ENCODE measurements around the gene TRA2A. TPM values are rescaled to one million over a fixed set of nuclear protein-coding genes. Genes with fewer than 3 reads are reported as not detected.

TRA2A gene
- total RNA-seq, 1 donor from 2014 or later, result 144 TPM

DNA sequence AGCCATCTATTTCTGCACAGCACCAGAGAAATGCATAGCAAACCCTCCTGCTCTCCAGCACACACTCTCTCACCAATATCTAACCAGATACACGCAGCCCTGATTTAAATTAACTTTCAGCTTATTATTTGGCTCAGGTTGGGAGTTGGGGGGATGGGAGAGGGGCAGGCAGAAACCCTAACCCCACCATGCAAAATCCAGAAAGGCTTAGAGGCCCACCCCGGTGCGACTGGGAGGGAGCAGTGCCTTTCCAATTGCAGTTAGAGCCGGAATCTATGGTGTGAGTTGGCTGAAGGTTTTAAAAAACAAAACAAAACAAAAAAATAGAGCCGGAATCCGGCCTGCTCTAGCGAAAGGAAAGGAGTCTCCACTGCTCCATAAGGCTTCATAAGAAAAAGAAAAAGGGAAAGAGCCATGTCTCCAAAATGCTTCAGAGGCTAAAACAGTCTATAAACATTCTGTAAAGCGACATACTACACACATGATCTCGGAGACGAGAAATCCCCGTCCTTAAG, 64.4 kb downstream of the TRA2A start:
- CTCF ChIA-PET, result no interaction called here
- TF ChIP-seq CTCF (IDR thresholded peaks at IDR 0.05), result no peak
- intact Hi-C loops (cut with micrococcal nuclease), result no loop called here
- peak overlapping the region; percentile 85 for H3K4me3 Mint-ChIP-seq
- H3K9me3 Mint-ChIP-seq, result no peaks in the 10 kb centered on the region
- H3K36me3 Mint-ChIP-seq (ENCODE audit: low read depth), result no peaks in the 10 kb centered on the region
- DNase-seq (no peak), ATAC-seq (ENCODE audit: low read depth) (no peak)
- POLR2A ChIA-PET, result interaction anchor here (0.6 to 1.5 kb wide), 3 partner anchors 10 to 168 kb away, joined by 3 to 4 read pairs (median 3); partner anchors contain the start of gene MALSU1
- no peak overlapping the region for H3K27ac Mint-ChIP-seq
- H3K27me3 Mint-ChIP-seq, result peaks cover 43% of the 10 kb centered on the region
- H3K4me1 Mint-ChIP-seq, result peaks cover 47% of the 10 kb centered on the region

DNA sequence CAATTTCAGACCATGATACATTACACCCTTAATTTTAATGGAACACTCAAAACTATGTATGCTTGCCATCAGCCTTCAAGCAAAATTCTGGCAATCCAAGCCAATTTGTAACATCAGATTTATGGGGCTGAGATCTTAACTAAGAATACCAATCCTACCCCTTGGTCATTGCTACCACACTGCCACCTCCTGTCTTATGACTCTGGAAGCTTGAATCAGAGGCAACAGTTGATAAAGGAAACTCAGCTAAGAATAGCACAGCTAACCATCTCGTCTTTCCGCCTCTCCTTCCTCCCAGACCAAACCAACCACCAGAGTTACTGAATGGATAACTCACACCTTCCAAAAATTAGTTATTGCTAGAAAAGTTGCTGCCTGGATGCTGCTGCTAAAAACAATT, 68.9 kb downstream of the TRA2A start:
- no peak overlapping the region for H3K27ac Mint-ChIP-seq
- peak; percentile 52 for ATAC-seq (ENCODE audit: low read depth)

DNA sequence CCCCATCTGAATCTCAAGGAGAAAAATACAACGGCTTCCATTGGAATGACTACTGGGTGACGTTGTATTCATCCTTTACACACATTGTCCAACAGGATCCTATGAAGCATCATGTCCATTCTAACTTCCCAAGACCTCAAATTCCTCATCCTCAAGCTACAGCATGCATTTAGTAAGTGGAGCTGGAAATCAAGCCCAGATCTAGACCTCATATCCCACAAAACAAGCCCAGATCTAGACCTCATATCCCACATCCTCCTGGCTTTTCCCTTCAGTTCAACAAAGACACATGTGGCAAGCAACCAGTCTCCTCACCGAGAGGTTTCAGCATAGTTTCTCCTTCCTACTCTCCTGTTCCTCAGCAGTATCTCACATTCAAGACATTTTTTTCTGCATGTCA, 73.7 kb downstream of the TRA2A start:
- Mint-ChIP-seq H3K27me3 (peaks cover 15% of the 10 kb centered on the region), H3K27ac (no peak overlapping the region), H3K9me3 (no peaks in the 10 kb centered on the region), H3K4me3 (no peak overlapping the region), H3K4me1 (peaks cover 2% of the 10 kb centered on the region), H3K36me3 (ENCODE audit: low read depth) (no peaks in the 10 kb centered on the region)
- TF ChIP-seq CTCF (IDR thresholded peaks at IDR 0.05), result no peak
- no peak for ATAC-seq (ENCODE audit: low read depth)
- DNase-seq, result no peak
- POLR2A ChIA-PET, result no interaction called here
- CTCF ChIA-PET, result no interaction called here
- intact Hi-C loops (cut with micrococcal nuclease), result no loop called here

More for the DNA sequence above, 68.9 kb downstream of the TRA2A start:
- intact Hi-C loops (cut with micrococcal nuclease), result loop anchor here (1.0 kb wide), 2 partner anchors 106 to 190 kb away; no protein-coding TSS in a partner anchor
- H3K27me3 Mint-ChIP-seq, result peaks cover 29% of the 10 kb centered on the region
- ChIA-PET CTCF (interaction anchor here (0.6 to 2.9 kb wide), 12 partner anchors 9 to 194 kb away, joined by 3 to 21 read pairs (median 4); no protein-coding TSS in a partner anchor), POLR2A (interaction anchor here (0.6 to 0.8 kb wide), 3 partner anchors 66 to 242 kb away, joined by 3 to 5 read pairs (median 3); no protein-coding TSS in a partner anchor)
- H3K4me1 Mint-ChIP-seq, result peaks cover 20% of the 10 kb centered on the region
- no peak overlapping the region for H3K4me3 Mint-ChIP-seq
- no peak for DNase-seq
- TF ChIP-seq CTCF (IDR thresholded peaks at IDR 0.05), result no peak
- no peaks in the 10 kb centered on the region for H3K9me3 Mint-ChIP-seq
- no peaks in the 10 kb centered on the region for H3K36me3 Mint-ChIP-seq (ENCODE audit: low read depth)

DNA sequence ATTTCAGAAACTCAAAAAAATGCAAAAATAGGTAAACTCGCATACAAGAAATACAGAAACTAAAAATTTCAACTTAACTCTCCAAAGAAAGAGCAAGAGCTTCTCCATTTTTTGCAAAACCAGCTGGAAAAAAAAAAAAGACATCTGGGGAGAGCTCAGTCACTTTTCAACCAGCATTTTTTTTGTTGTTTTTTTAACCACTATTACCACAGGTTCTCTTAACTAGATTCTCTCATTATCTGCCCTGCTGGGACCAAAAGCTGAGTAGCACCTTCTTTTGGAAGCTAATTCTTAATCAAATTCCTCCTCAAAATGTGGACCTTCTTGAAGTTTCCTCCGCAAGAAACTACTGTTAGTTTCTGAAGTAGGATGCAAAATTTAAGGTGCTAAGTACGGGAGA, 75.7 kb downstream of the TRA2A start:
- Mint-ChIP-seq H3K9me3 (no peaks in the 10 kb centered on the region), H3K4me1 (no peaks in the 10 kb centered on the region), H3K4me3 (no peak overlapping the region), H3K36me3 (ENCODE audit: low read depth) (no peaks in the 10 kb centered on the region), H3K27ac (no peak overlapping the region), H3K27me3 (peaks cover 5% of the 10 kb centered on the region)
- ATAC-seq (ENCODE audit: low read depth) (no peak), DNase-seq (no peak)
- ChIA-PET CTCF (interaction anchor here (1.7 kb wide), 1 partner anchor 98 kb away, joined by 6 read pairs; no protein-coding TSS in a partner anchor), POLR2A (no interaction called here)
- intact Hi-C loops (cut with micrococcal nuclease), result no loop called here
- no peak for TF ChIP-seq CTCF (IDR thresholded peaks at IDR 0.05)

DNA sequence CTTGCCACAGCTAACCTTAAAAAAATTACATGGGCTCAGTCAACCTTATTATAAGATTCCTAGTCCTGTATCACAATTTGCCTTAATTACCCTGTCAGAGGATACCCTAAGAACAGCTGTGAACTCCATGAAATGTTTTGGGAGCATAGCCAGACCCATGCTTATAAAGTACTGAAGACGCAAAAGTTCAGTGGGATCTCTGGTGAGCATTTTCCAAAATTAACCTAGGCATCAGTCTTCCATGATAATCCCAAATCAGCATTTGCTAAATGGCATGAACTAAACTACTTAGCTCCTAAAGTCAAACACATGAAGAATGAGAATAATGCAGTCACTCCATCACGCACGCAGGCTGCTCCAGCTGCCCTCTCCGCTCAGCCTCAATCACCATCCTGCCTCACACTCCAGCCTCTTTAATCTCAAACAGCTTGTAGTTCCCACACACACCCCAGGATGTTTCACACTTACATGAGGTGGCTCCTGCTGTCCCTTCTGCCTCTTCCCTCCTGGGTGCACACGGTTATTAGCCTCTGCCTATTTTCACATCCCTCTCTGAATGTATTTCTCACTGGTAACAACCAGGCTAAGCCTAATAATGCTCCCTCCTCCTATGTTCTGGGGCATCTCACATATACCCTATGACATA, 76.8 kb downstream of the TRA2A start:
- CTCF ChIA-PET, result no interaction called here
- no peaks in the 10 kb centered on the region for H3K36me3 Mint-ChIP-seq (ENCODE audit: low read depth)
- ATAC-seq (ENCODE audit: low read depth) (no peak), DNase-seq (no peak)
- no peaks in the 10 kb centered on the region for H3K9me3 Mint-ChIP-seq
- no peak overlapping the region for H3K27ac Mint-ChIP-seq
- no peaks in the 10 kb centered on the region for H3K4me1 Mint-ChIP-seq
- intact Hi-C loops (cut with micrococcal nuclease), result no loop called here
- TF ChIP-seq CTCF (IDR thresholded peaks at IDR 0.05), result no peak
- H3K27me3 Mint-ChIP-seq, result peaks cover 4% of the 10 kb centered on the region
- POLR2A ChIA-PET, result no interaction called here
- H3K4me3 Mint-ChIP-seq, result no peak overlapping the region

Other genes with a start within 250 kb of the TRA2A start
- gene MALSU1, start 232.6 kb downstream of the TRA2A start, total RNA-seq, result 42.0 and 42.6 TPM in 2 replicates
- gene IGF2BP3, start 61.5 kb downstream of the TRA2A start, total RNA-seq, result 7.4 and 10.3 TPM in 2 replicates
- 13.7 and 15.7 TPM in 2 replicates for gene CCDC126, start 65.4 kb upstream of the TRA2A start, total RNA-seq
- gene FAM221A, start 148.2 kb upstream of the TRA2A start, total RNA-seq, result 6.5 and 8.3 TPM in 2 replicates
- gene STK31, start 178.2 kb upstream of the TRA2A start, total RNA-seq, result 0.76 and 1.0 TPM in 2 replicates

Data from activated B cell treated with CpG ODN at 0.5 μM for 24 hours (primary cell).